CD14-positive monocyte (primary cell): ENCODE results near the gene LRRTM4. TPM values are rescaled to one million over a fixed set of nuclear protein-coding genes. Genes with fewer than 3 reads are reported as not detected.

Experiments
- DNase-seq, 3 donors: peaks; one replicate each; pipeline ENCODE4 v3.0.0-alpha.2; 2011 to 2022
- H2AFZ ChIP-seq: 2 replicates; pipeline ENCODE4 v1.6.0; 2012; ENCODE audit warnings: mild to moderate bottlenecking, low read depth, low read length, inconsistent platforms; ENCODE audit not compliant: insufficient read depth, poor library complexity, severe bottlenecking
- H3K27ac ChIP-seq, 2 donors: 1 replicate in 1 of 2; 2 replicates in 1 of 2; pipeline ENCODE4 v1.5.1; 2012 to 2013; ENCODE audit warnings: low read length in 2 of 2, control low read depth in 1 of 2, inconsistent platforms in 1 of 2, low read depth in 1 of 2, mild to moderate bottlenecking in 1 of 2
- H3K27me3 ChIP-seq, 2 donors: one replicate each; pipeline versions ENCODE4 v1.6.0 to v1.6.1; 2011 to 2013; ENCODE audit warnings: low read length in 2 of 2; ENCODE audit not compliant: control insufficient read depth in 2 of 2, insufficient read depth in 2 of 2
- H3K36me3 ChIP-seq, 2 donors: replicated peaks in 1 of 2; 1 replicate in 1 of 2; 2 replicates in 1 of 2; pipeline versions ENCODE4 v1.5.1 to v1.6.1; 2012 to 2013; ENCODE audit warnings: low read length in 2 of 2, control low read depth in 1 of 2, inconsistent platforms in 1 of 2, mild to moderate bottlenecking in 1 of 2; ENCODE audit not compliant: insufficient read depth in 2 of 2, control insufficient read depth in 1 of 2
- H3K4me1 ChIP-seq, 2 donors: 1 replicate in 1 of 2; 2 replicates in 1 of 2; pipeline versions ENCODE4 v1.5.1 to v1.6.1; 2012 to 2013; ENCODE audit warnings: low read length in 2 of 2, control low read depth in 1 of 2, inconsistent platforms in 1 of 2, mild to moderate bottlenecking in 1 of 2, moderate library complexity in 1 of 2; ENCODE audit not compliant: insufficient read depth in 2 of 2, control insufficient read depth in 1 of 2
- H3K4me2 ChIP-seq: replicated peaks from 2 replicates; pipeline ENCODE3; 2012; ENCODE audit warnings: low read length, moderate library complexity, mild to moderate bottlenecking; ENCODE audit not compliant: poor library complexity, severe bottlenecking; ENCODE audit errors: extremely low read depth
- H3K4me3 ChIP-seq, 3 experiments: fragments of 200-600 bp in 1 of 3; sonication (generic) in 1 of 3; replicated peaks in 1 of 3; 1 replicate in 2 of 3; 2 replicates in 1 of 3; pipeline ENCODE4 v1.5.1; 2011 to 2013; ENCODE audit warnings: low read length in 3 of 3, mild to moderate bottlenecking in 3 of 3, control low read depth in 2 of 3, low read depth in 2 of 3, inconsistent platforms in 1 of 3, moderate library complexity in 1 of 3
- H3K79me2 ChIP-seq: 2 replicates; pipeline ENCODE4 v1.6.0; 2012; ENCODE audit warnings: mild to moderate bottlenecking, control low read depth, inconsistent platforms, low read length, moderate library complexity; ENCODE audit not compliant: insufficient read depth
- H3K9ac ChIP-seq: 2 replicates; pipeline ENCODE4 v1.6.0; 2017; ENCODE audit warnings: low read length, mild to moderate bottlenecking; ENCODE audit not compliant: insufficient read depth, poor library complexity, severe bottlenecking
- H3K9me3 ChIP-seq, 2 donors: replicated peaks in 1 of 2; 1 replicate in 1 of 2; 2 replicates in 1 of 2; pipeline versions ENCODE4 v1.5.1 to v1.6.1; 2012 to 2013; ENCODE audit warnings: low read length in 2 of 2, control low read depth in 1 of 2; ENCODE audit not compliant: control insufficient read depth in 1 of 2, insufficient read depth in 1 of 2
- H4K20me1 ChIP-seq: 2 replicates; pipeline ENCODE4 v1.6.0; 2012; ENCODE audit warnings: mild to moderate bottlenecking, low read length, control low read depth, moderate library complexity; ENCODE audit not compliant: insufficient read depth
- H3K27ac Mint-ChIP-seq, 7 donors: one replicate each; pipeline ENCODE4 v1.8.0; 2020; ENCODE audit warnings: mild to moderate bottlenecking in 7 of 7, mixed read lengths in 7 of 7, moderate library complexity in 6 of 7, inconsistent platforms in 2 of 7
- H3K27me3 Mint-ChIP-seq, 3 donors: one replicate each; pipeline ENCODE4 v1.8.0; 2021 to 2022; ENCODE audit warnings: low read depth in 3 of 3, mild to moderate bottlenecking in 3 of 3, mixed read lengths in 3 of 3, moderate library complexity in 3 of 3, inconsistent platforms in 1 of 3
- H3K36me3 Mint-ChIP-seq, 2 donors: one replicate each; pipeline ENCODE4 v1.8.0; 2020; ENCODE audit warnings: mixed read lengths in 2 of 2, inconsistent platforms in 1 of 2, mild to moderate bottlenecking in 1 of 2
- H3K4me1 Mint-ChIP-seq: one replicate; pipeline ENCODE4 v1.8.0; 2020; ENCODE audit warnings: mild to moderate bottlenecking, mixed read lengths
- H3K4me3 Mint-ChIP-seq, 2 donors: one replicate each; pipeline ENCODE4 v1.8.0; 2020; ENCODE audit warnings: mild to moderate bottlenecking in 2 of 2, mixed read lengths in 2 of 2, moderate library complexity in 1 of 2
- H3K9me3 Mint-ChIP-seq, 7 donors: one replicate each; pipeline ENCODE4 v1.8.0; 2020 to 2022; ENCODE audit warnings: mixed read lengths in 7 of 7, mild to moderate bottlenecking in 6 of 7, moderate library complexity in 6 of 7, inconsistent platforms in 2 of 7
- CTCF ChIP-seq: fragments of 200-600 bp; IDR thresholded peaks from one replicate; pipeline ENCODE4 v1.8.0; 2022; ENCODE audit warnings: antibody characterized with exemption, mild to moderate bottlenecking
- WGBS: methylation state at CpG from one replicate; pipeline ENCODE4 v1.1.5; 2013; ENCODE audit warnings: missing lambda C conversion rate; ENCODE audit not compliant: insufficient coverage; 5-methylcytosine and 5-hydroxymethylcytosine counted together
- intact Hi-C, 2 donors: fragments of 100-400 bp; cut with micrococcal nuclease; formaldehyde crosslinking; loops; one replicate each; pipeline versions ENCODE4 v1.15.0 to v1.15.1; 2023
- polyA plus RNA-seq, 3 donors: library from polyadenylated mRNA; depleted of rRNA in 1 of 3; unstranded in 2 of 3; stranded (reverse) in 1 of 3; fragments of 300-500 nt in 2 of 3; fragments of >200 nt in 1 of 3; fragmentation: Illumina TruSeq in 2 of 3; gene quantifications; 1 replicate in 2 of 3; 2 replicates in 1 of 3; pipeline ENCODE4 v1.2.3, GENCODE V29; 2012 to 2021

The LRRTM4 gene
- polyA plus RNA-seq, 3 donors: not detected

- Histone ChIP-seq H3K4me2 (no peak overlapping the region), H3K27me3 (no peaks in the 10 kb centered on the region), H2AFZ (no peak overlapping the region), H3K36me3 (no peaks in the 10 kb centered on the region), H3K4me3 (no peak overlapping the region), H4K20me1 (no peaks in the 10 kb centered on the region), H3K79me2 (no peaks in the 10 kb centered on the region), H3K27ac (no peak overlapping the region), H3K9ac (no peak overlapping the region), H3K4me1 (no peaks in the 10 kb centered on the region), H3K9me3 (peaks cover 5 to 6% of the 10 kb centered on the region in 2 donors)
- Mint-ChIP-seq H3K36me3 (no peaks in the 10 kb centered on the region), H3K4me1 (no peaks in the 10 kb centered on the region), H3K4me3 (no peak overlapping the region), H3K9me3 (peaks cover 2 to 21% (median 3%) of the 10 kb centered on the region in 7 donors), H3K27ac (no peak overlapping the region), H3K27me3 (peaks cover 0 to 3% (median 0%) of the 10 kb centered on the region in 3 donors)
- TF ChIP-seq CTCF: no peak
- DNase-seq: no peak
- intact Hi-C loops: no loop called here
Measured at GRCh38 chr2:77336013-77336412, 186.2 kb downstream of the LRRTM4 start.

- H3K27ac Mint-ChIP-seq: no peak overlapping the region
- Histone ChIP-seq H3K36me3 (no peaks in the 10 kb centered on the region), H3K4me1 (no peaks in the 10 kb centered on the region), H3K27me3 (no peaks in the 10 kb centered on the region), H4K20me1 (no peaks in the 10 kb centered on the region), H3K27ac (no peak overlapping the region), H2AFZ (no peak overlapping the region), H3K4me2 (no peak overlapping the region), H3K9ac (no peak overlapping the region), H3K9me3 (peaks cover 0 to 4% of the 10 kb centered on the region in 2 donors), H3K79me2 (no peaks in the 10 kb centered on the region), H3K4me3 (no peak overlapping the region)
- H3K36me3 Mint-ChIP-seq: no peaks in the 10 kb centered on the region
- peaks cover 0 to 10% (median 0%) of the 10 kb centered on the region in 7 donors for H3K9me3 Mint-ChIP-seq
- no peak for TF ChIP-seq CTCF
- no peaks in the 10 kb centered on the region for H3K4me1 Mint-ChIP-seq
- DNase-seq: no peak
- WGBS: 73% methylated on average over 4 of the region's 5 CpGs
- intact Hi-C loops: no loop called here
- no peaks in the 10 kb centered on the region for H3K27me3 Mint-ChIP-seq
- H3K4me3 Mint-ChIP-seq: no peak overlapping the region
Measured at GRCh38 chr2:77328134-77328931, 193.8 kb downstream of the LRRTM4 start.
